WTC11 (cell line): ENCODE measurements around the gene CASP8.

Source experiments
- CTCF ChIP-seq: fragments of 200-600 bp; IDR thresholded peaks from 2 replicates; pipeline ENCODE4 v1.8.0; 2022; ENCODE audit warnings: antibody characterized with exemption
- MAX ChIP-seq: sonication (generic); formaldehyde crosslinking; IDR thresholded peaks from 2 replicates; pipeline ENCODE4 v1.8.0; 2022; ENCODE audit warnings: mild to moderate bottlenecking, missing genetic modification reagents
- SP1 ChIP-seq: sonication (generic); formaldehyde crosslinking; conservative IDR thresholded peaks from 2 replicates; pipeline ENCODE4 v1.8.1; 2022; ENCODE audit warnings: missing genetic modification reagents
- TF ChIP-seq, protein P1 (sequence below): sonication (generic); formaldehyde crosslinking; IDR thresholded peaks from 2 replicates; pipeline ENCODE4 v1.8.1; 2023; ENCODE audit warnings: mild to moderate bottlenecking, missing genetic modification reagents, moderate library complexity

DNA sequence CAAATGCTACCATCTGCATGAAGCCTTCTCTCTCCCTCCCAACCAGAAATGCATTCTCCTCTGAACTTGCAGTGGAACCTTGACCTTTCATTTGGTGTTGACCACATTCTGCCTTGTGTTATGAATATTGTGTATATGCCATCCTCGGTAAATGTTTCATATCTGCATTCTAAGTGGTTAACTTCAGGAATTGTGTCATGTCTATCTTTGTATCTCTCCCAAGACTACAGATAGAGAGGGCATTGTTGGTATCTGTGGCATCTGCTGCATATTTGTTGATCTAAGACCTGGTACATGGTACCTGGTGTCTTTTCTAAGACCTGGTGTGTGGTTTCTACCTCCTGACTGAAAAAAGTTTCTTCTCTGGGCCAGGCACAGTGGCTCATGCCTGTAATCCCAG lies 43.4 kb upstream of the CASP8 start:
- TF ChIP-seq CTCF: no peak
- TF ChIP-seq, protein P1, sequence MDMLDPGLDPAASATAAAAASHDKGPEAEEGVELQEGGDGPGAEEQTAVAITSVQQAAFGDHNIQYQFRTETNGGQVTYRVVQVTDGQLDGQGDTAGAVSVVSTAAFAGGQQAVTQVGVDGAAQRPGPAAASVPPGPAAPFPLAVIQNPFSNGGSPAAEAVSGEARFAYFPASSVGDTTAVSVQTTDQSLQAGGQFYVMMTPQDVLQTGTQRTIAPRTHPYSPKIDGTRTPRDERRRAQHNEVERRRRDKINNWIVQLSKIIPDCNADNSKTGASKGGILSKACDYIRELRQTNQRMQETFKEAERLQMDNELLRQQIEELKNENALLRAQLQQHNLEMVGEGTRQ (CRISPR knock-in tag): no peak
- TF ChIP-seq MAX: no peak
- no peak for TF ChIP-seq SP1 (CRISPR knock-in tag)
